ENCODE results near the gene LDHB.
"Not testable (repeated sequence)": the region's sequence is repeated elsewhere in the genome, so short reads cannot be mapped to it uniquely, and the experiment has no call there.

LDHB gene

GRCh38 chr12:21655591-21655990, 2.1 kb downstream of the LDHB start:
- Mint-ChIP-seq H3K4me3 (peak overlapping the region; percentile 98), H3K27ac (ENCODE audit: low read depth) (peak overlapping the region; percentile 97), H3K27me3 (no peaks in the 10 kb centered on the region), H3K4me1 (peaks cover 66% of the 10 kb centered on the region), H3K9me3 (no peaks in the 10 kb centered on the region), H3K36me3 (ENCODE audit: insufficient read depth) (peaks cover 40% of the 10 kb centered on the region)
- no peak for DNase-seq (ENCODE audit: low spot score in 2 of 2)
- no peak for ATAC-seq (replicated peaks; ENCODE audit: extremely low read depth, poor library complexity, severe bottlenecking)

DNA sequence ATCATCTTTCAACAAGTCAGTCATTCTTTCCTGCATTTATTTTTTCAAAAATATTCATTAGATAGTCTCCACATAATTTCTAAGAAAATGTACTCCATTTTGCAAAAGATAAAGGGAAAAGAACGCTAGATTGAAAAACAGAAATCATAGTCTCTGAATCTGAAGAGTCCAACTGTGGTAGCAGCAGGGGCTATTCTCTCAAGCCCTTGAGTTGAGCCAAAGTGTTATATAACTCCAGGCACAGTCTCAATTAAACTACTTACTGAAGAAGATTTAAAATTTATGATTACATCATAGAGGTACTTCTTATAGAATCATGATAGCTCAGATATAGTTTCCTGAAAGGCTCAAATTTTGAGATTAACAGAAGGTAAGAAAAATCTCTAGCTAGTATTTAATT, 5.8 kb downstream of the LDHB start:
- no peak for ATAC-seq (replicated peaks; ENCODE audit: extremely low read depth, poor library complexity, severe bottlenecking)
- Mint-ChIP-seq H3K4me3 (no peak overlapping the region), H3K36me3 (ENCODE audit: insufficient read depth) (peaks cover 56% of the 10 kb centered on the region), H3K27ac (ENCODE audit: low read depth) (no peak overlapping the region), H3K4me1 (peaks cover 82% of the 10 kb centered on the region), H3K9me3 (no peaks in the 10 kb centered on the region), H3K27me3 (no peaks in the 10 kb centered on the region)
- DNase-seq (ENCODE audit: low spot score in 2 of 2): no peak

GRCh38 chr12:21650997-21651396, 6.6 kb downstream of the LDHB start:
- Mint-ChIP-seq H3K27ac (ENCODE audit: low read depth) (no peak overlapping the region), H3K4me1 (peaks cover 79% of the 10 kb centered on the region), H3K9me3 (no peaks in the 10 kb centered on the region), H3K4me3 (no peak overlapping the region), H3K36me3 (ENCODE audit: insufficient read depth) (peaks cover 57% of the 10 kb centered on the region), H3K27me3 (no peaks in the 10 kb centered on the region)
- ATAC-seq (replicated peaks; ENCODE audit: extremely low read depth, poor library complexity, severe bottlenecking) (no peak), DNase-seq (ENCODE audit: low spot score in 2 of 2) (no peak)

- no peaks in the 10 kb centered on the region for H3K9me3 Mint-ChIP-seq
- peaks cover 70% of the 10 kb centered on the region for H3K4me1 Mint-ChIP-seq
- H3K27me3 Mint-ChIP-seq: no peaks in the 10 kb centered on the region
- peaks cover 61% of the 10 kb centered on the region for H3K36me3 Mint-ChIP-seq (ENCODE audit: insufficient read depth)
- ATAC-seq (replicated peaks; ENCODE audit: extremely low read depth, poor library complexity, severe bottlenecking): no peak
- DNase-seq (ENCODE audit: low spot score in 2 of 2): no peak
- H3K4me3 Mint-ChIP-seq: no peak overlapping the region
- H3K27ac Mint-ChIP-seq (ENCODE audit: low read depth): peak overlapping the region; percentile 72
Measured at GRCh38 chr12:21649034-21649433, 8.6 kb downstream of the LDHB start.

DNA sequence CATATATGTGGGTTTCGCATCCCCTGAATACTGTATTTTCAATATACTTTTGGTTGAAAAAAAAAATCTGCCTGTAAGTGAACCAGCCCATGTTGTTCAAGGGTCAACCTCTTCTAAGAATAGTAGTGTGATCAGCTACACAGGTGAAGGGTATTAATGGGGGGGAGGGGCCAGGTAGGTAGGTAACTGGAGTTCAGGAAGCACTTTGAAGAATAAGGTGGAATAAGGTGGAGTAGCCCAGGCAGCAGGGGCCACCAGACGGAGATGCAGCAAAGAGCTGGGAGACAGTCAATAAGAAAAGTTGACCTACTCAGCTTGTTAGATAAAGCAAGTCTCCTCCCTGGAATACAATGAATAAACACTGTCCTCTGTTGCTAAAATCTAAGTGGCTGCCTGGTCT, 9.3 kb downstream of the LDHB start:
- H3K27ac Mint-ChIP-seq (ENCODE audit: low read depth): no peak overlapping the region

GRCh38 chr12:21647179-21647578, 10.5 kb downstream of the LDHB start:
- Mint-ChIP-seq H3K27me3 (no peaks in the 10 kb centered on the region), H3K4me1 (peaks cover 63% of the 10 kb centered on the region), H3K36me3 (ENCODE audit: insufficient read depth) (peaks cover 66% of the 10 kb centered on the region), H3K4me3 (no peak overlapping the region), H3K9me3 (no peaks in the 10 kb centered on the region), H3K27ac (ENCODE audit: low read depth) (no peak overlapping the region)
- ATAC-seq (replicated peaks; ENCODE audit: extremely low read depth, poor library complexity, severe bottlenecking): no peak
- no peak for DNase-seq (ENCODE audit: low spot score in 2 of 2)

More for the DNA sequence above, 9.3 kb downstream of the LDHB start:
- DNase-seq (ENCODE audit: low spot score in 2 of 2): no peak
- H3K9me3 Mint-ChIP-seq: no peaks in the 10 kb centered on the region
- peaks cover 70% of the 10 kb centered on the region for H3K4me1 Mint-ChIP-seq
- H3K36me3 Mint-ChIP-seq (ENCODE audit: insufficient read depth): peaks cover 63% of the 10 kb centered on the region
- H3K27me3 Mint-ChIP-seq: no peaks in the 10 kb centered on the region
- no peak for ATAC-seq (replicated peaks; ENCODE audit: extremely low read depth, poor library complexity, severe bottlenecking)
- no peak overlapping the region for H3K4me3 Mint-ChIP-seq

DNA sequence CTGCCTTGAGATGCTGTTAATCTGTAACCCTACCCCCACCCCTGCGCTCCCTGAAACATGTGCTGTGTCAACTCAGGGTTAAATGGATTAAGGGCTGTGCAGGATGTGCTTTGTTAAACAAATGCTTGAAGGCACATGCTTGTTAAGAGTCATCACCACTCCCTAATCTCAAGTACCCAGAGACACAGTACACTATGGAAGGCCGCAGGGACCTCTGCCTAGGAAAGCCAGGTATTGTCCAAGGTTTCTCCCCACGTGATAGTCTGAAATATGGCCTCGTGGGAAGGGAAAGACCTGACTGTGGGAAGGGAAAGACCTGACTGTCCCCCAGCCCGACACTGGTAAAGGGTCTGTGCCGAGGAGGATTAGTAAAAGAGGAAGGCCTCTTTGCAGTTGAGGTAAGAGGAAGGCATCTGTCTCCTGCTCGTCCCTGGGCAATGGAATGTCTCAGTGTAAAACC, 12.6 kb downstream of the LDHB start:
- peaks cover 69% of the 10 kb centered on the region for H3K36me3 Mint-ChIP-seq (ENCODE audit: insufficient read depth)
- ATAC-seq (replicated peaks; ENCODE audit: extremely low read depth, poor library complexity, severe bottlenecking); H3K27me3 Mint-ChIP-seq; DNase-seq (ENCODE audit: low spot score in 2 of 2); H3K4me3 Mint-ChIP-seq; H3K27ac Mint-ChIP-seq (ENCODE audit: low read depth); H3K9me3 Mint-ChIP-seq: not testable (repeated sequence)
- H3K4me1 Mint-ChIP-seq: peaks cover 57% of the 10 kb centered on the region

GRCh38 chr12:21644516-21644915, 13.1 kb downstream of the LDHB start:
- Mint-ChIP-seq H3K4me1 (peaks cover 55% of the 10 kb centered on the region), H3K27me3 (no peaks in the 10 kb centered on the region), H3K9me3 (no peaks in the 10 kb centered on the region), H3K36me3 (ENCODE audit: insufficient read depth) (peaks cover 67% of the 10 kb centered on the region), H3K27ac (ENCODE audit: low read depth) (peak overlapping the region; percentile 68), H3K4me3 (no peak overlapping the region)
- no peak for DNase-seq (ENCODE audit: low spot score in 2 of 2)
- no peak for ATAC-seq (replicated peaks; ENCODE audit: extremely low read depth, poor library complexity, severe bottlenecking)

GRCh38 chr12:21643758-21644157, 13.9 kb downstream of the LDHB start:
- no peaks in the 10 kb centered on the region for H3K9me3 Mint-ChIP-seq
- ATAC-seq (replicated peaks; ENCODE audit: extremely low read depth, poor library complexity, severe bottlenecking) (no peak), DNase-seq (ENCODE audit: low spot score in 2 of 2) (no peak)
- peak overlapping the region; percentile 68 for H3K27ac Mint-ChIP-seq (ENCODE audit: low read depth)
- H3K4me3 Mint-ChIP-seq: no peak overlapping the region
- peaks cover 56% of the 10 kb centered on the region for H3K4me1 Mint-ChIP-seq
- peaks cover 69% of the 10 kb centered on the region for H3K36me3 Mint-ChIP-seq (ENCODE audit: insufficient read depth)
- no peaks in the 10 kb centered on the region for H3K27me3 Mint-ChIP-seq

GRCh38 chr12:21642707-21643389, 14.8 kb downstream of the LDHB start:
- Mint-ChIP-seq H3K27me3 (no peaks in the 10 kb centered on the region), H3K4me3 (no peak overlapping the region), H3K36me3 (ENCODE audit: insufficient read depth) (peaks cover 71% of the 10 kb centered on the region), H3K9me3 (no peaks in the 10 kb centered on the region), H3K4me1 (peaks cover 50% of the 10 kb centered on the region), H3K27ac (ENCODE audit: low read depth) (no peak overlapping the region)
- ATAC-seq (replicated peaks; ENCODE audit: extremely low read depth, poor library complexity, severe bottlenecking) (no peak), DNase-seq (ENCODE audit: low spot score in 2 of 2) (no peak)

DNA sequence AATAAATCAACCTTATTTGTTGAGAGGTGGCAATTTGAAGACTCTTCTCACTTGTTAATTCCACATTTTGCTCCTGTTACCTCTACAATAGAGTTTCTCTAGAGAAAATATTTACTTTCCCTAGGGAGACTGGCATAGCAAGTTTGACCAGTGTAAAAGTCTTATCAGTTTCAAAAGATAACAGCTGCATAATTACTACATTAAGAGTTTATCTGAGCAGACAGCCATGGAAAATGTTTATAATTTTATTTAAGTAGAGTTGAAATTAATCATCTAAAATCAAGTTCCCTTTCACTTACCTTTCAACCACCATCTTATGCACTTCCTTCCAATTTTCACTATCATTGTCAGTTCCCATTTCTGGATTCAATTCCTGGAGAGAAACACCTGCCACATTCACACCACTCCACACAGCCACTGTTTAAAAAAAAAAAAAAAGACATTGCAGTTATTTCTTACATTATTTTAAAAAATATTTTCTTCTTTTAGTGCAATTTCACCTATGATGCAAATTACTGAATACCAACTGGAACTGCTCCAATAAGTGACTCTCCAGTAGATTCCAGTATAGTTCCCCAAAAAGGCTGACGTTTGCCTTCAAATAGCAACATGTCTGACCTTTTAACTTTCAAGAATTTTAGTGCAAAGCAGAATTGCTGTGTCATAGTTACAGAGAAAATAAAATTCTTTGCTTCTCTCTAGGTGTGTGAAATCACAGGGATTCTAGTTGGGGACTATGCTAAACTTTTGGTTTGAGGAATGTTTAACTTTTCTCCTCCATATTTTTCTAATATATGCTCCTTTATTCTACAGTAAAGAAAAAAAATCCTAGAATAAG, 19.4 kb downstream of the LDHB start:
- H3K4me3 Mint-ChIP-seq: no peak overlapping the region
- peak overlapping the region; percentile 36 for H3K27ac Mint-ChIP-seq (ENCODE audit: low read depth)
- H3K27me3 Mint-ChIP-seq: no peaks in the 10 kb centered on the region
- H3K9me3 Mint-ChIP-seq: no peaks in the 10 kb centered on the region
- ATAC-seq (replicated peaks; ENCODE audit: extremely low read depth, poor library complexity, severe bottlenecking): no peak
- peaks cover 27% of the 10 kb centered on the region for H3K4me1 Mint-ChIP-seq
- DNase-seq (ENCODE audit: low spot score in 2 of 2): no peak
- peaks cover 71% of the 10 kb centered on the region for H3K36me3 Mint-ChIP-seq (ENCODE audit: insufficient read depth)

DNA sequence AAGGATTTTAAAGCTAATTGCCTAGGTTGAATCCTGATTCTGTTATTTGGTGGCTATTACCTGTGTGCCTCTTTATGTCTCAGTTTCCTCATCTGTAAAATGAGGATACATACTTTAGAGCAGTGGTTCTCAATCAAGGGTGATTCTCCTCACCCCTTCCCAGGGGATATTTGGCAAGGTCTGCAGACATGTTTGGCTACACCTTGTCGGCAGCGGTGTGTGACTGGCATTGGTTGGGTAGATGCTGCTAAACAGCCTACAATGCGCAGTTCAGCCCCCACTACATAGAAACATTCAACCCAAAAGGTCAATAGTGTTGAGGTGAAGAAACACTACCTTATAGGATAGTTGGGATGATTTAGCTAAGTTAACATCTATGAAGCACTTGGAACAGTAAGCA, 23.4 kb downstream of the LDHB start:
- Mint-ChIP-seq H3K36me3 (ENCODE audit: insufficient read depth) (peaks cover 43% of the 10 kb centered on the region), H3K27me3 (no peaks in the 10 kb centered on the region), H3K9me3 (no peaks in the 10 kb centered on the region), H3K27ac (ENCODE audit: low read depth) (no peak overlapping the region), H3K4me3 (no peak overlapping the region), H3K4me1 (peaks cover 4% of the 10 kb centered on the region)
- ATAC-seq (replicated peaks; ENCODE audit: extremely low read depth, poor library complexity, severe bottlenecking) (no peak), DNase-seq (ENCODE audit: low spot score in 2 of 2) (no peak)

DNA sequence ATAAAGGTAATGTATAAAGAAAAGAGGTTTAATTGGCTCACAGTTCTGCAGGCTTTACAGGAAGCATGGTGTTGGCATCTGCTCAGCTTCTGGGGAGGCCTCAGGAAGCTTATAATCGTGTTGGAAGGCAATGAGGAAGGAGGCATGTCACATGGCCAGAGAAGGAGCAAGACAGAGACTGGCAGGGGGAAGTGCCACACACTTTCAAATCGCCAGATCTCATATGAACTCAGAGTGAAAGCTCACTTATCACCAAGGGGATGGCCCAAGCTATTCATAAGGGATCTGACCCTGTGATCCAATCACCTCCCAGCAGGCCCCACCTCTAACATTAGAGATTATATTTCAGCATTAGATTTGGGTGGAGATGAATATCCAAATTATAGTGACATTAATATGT, 26.3 kb downstream of the LDHB start:
- Mint-ChIP-seq H3K36me3 (ENCODE audit: insufficient read depth) (peaks cover 21% of the 10 kb centered on the region), H3K4me1 (no peaks in the 10 kb centered on the region), H3K27ac (ENCODE audit: low read depth) (no peak overlapping the region), H3K9me3 (no peaks in the 10 kb centered on the region), H3K27me3 (no peaks in the 10 kb centered on the region), H3K4me3 (no peak overlapping the region)
- ATAC-seq (replicated peaks; ENCODE audit: extremely low read depth, poor library complexity, severe bottlenecking) (no peak), DNase-seq (ENCODE audit: low spot score in 2 of 2) (no peak)

Data from central memory CD8-positive, alpha-beta T cell (primary cell).